HG02678 (cell line): Measurements from ENCODE around the gene COP1.
"Not testable (repeated sequence)": the region's sequence is repeated elsewhere in the genome, so short reads cannot be mapped to it uniquely, and the experiment has no call there.

Experiments used
- ATAC-seq: cut with Tn5 transposase; IDR thresholded peaks from one replicate; pipeline ENCODE4 v1.9.1; 2021; ENCODE audit warnings: mild to moderate bottlenecking, moderate library complexity; ENCODE audit not compliant: unreplicated experiment

The COP1 gene

GRCh38 chr1:176206961-176207902 lies at the start of gene COP1:
TSS of gene COP1 (minus strand) at chr1:176207286. CDS start at chr1:176206978, 308 bp downstream.
- peak; percentile 84 for ATAC-seq

DNA sequence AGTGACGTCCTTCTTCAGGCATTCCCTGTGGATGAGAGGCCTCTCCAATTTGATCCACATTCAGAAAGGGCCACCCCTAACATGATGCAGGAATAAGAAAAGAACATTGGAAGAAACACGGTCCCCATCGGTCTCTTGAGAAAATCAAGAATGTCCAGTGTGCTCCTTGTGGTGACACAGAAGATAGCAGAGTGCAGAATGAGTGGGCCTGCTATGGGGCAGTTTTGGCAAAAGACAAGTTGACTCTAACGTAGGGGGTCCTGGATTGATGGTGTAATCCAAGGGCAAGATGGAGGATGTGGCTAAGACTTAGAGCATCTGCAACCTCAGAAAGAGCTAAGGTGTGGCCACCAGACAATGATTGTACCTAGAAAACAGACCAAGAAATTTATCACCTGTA lies 45.1 kb upstream of the COP1 start:
- ATAC-seq, result no peak

GRCh38 chr1:176244851-176245250 lies 37.8 kb upstream of the COP1 start:
- no peak for ATAC-seq

DNA sequence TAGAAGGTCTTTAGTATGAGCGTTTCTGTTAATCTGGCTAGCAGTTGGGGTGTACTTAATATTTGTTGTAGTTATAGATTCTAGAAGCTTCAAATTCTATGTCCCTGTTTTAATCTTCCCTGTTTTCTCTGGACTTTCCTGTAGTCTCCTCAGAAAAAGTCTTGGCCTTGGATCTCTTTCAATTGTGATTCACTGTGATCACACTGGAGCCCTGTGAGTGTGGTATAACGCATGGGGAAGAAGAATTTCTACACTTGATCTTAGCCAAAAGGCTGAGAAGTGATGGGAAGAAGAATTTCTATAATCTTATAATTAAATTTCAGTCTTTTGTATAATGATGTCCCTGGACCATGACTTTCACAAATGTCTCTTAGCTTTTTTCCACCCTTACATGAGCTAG lies 36.7 kb upstream of the COP1 start:
- no peak for ATAC-seq

- no peak for ATAC-seq
These were observed 34.4 kb upstream of the COP1 start for GRCh38 chr1:176241385-176242015.

- ATAC-seq, result not testable (repeated sequence)
These were observed 26.6 kb upstream of the COP1 start for GRCh38 chr1:176233657-176234056.

DNA sequence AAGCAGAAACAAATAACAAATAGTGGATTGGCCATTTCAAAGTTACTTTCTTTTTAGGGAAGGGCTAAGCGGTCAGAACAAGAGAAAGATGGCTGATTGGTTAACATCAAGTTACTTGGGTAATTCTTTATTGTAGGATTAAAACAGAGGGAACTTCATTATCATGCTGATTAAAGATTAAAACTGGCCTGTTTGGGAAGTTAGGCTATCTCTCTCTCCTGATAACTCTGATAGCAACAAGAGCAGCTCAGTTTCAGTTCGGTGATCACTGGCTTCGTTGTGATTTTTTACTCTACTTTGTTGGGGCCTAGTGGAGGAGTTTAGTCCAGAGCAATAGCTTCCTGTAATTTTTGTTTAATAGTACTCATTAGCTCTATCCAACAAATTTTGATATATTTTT lies 20.5 kb upstream of the COP1 start:
- no peak for ATAC-seq

GRCh38 chr1:176225911-176226310 lies 18.8 kb upstream of the COP1 start:
- ATAC-seq, result no peak

DNA sequence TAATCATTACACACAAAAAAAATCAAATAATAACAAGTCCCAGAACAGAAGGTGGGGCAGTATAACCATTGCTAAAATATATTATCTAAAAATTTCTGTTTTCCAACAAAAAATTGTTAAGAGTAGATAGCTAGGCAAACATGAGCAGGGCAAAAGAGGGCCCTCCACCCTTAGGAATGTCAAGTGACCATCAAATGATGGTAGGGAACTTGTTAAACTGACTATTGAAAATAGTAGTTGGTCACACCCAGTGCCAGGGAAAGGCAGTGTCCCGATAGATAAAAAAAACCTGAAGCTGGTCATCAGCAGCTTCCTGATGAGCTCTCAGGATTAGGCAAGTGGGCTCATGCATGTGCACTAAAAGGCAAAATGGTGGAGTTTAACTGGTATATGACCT lies 18.4 kb upstream of the COP1 start:
- no peak for ATAC-seq

DNA sequence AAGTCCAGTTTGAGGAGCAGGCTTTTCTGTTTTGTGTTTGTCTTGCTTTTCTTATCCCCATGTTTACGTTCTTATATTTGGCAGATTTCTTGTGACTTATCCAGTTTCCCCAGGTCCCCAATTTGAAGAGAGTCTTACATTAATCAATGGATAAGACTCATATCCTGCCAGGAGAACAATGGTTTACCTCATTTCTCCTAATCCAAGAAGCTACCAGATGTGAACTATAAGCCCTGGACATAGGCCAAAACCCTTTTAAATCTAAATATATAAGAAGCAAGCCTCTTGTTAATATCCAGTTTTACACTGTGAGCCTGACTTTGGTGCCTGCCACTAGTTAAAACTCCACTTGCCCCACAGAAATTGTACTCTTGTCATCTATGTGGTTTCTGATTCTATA lies 15.1 kb upstream of the COP1 start:
- ATAC-seq, result no peak

GRCh38 chr1:176220100-176220689 lies 13.1 kb upstream of the COP1 start:
- ATAC-seq, result no peak

GRCh38 chr1:176217461-176218099 lies 10.5 kb upstream of the COP1 start:
- ATAC-seq, result no peak

- ATAC-seq, result no peak
These were observed 8.9 kb upstream of the COP1 start for GRCh38 chr1:176216031-176216430.

GRCh38 chr1:176211396-176212165 lies 4.5 kb upstream of the COP1 start:
- no peak for ATAC-seq

DNA sequence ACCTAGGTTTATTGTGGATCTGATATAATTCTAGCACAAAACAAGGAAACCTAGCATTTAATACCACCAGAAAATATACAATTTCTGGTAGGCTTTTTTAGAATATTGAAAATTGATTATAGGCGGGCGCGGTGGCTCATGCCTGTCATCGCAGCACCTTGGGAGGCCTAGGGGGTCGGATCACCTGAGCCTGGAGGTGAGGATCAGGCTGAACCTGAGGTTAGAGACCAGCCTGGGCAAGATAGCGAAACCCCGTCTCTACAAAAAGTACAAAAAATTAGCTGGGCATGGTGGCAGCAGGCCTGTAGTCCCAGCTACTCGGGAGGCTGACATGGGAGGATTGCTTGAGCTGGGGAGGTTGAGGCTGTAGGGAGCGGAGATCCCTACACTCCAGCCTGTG lies 948 bp upstream of the COP1 start:
- no peak for ATAC-seq

- ATAC-seq, result peak; percentile 18
These were observed 803 bp downstream of the COP1 start for GRCh38 chr1:176206006-176206960.

GRCh38 chr1:176205332-176205914 lies 1.7 kb downstream of the COP1 start:
- ATAC-seq, result no peak

GRCh38 chr1:176204655-176205054 lies 2.4 kb downstream of the COP1 start:
- not testable (repeated sequence) for ATAC-seq

- ATAC-seq, result no peak
These were observed 3.4 kb downstream of the COP1 start for GRCh38 chr1:176203735-176204134.
